ENCODE measurements around the gene SELENOO. TPM values are rescaled to one million over a fixed set of nuclear protein-coding genes. Genes with fewer than 3 reads are reported as not detected.

Gene SELENOO
- total RNA-seq (19.7 TPM), polyA plus RNA-seq (ENCODE audit: insufficient read depth, low read depth, low replicate concordance) (42.8 TPM)
- long read RNA-seq, donor 1, transcript SELENOO-201 (9 exons, 2,315 nt), result major isoform, 6 of 6 reads
- long read RNA-seq, donor 1, partial matches to known transcripts, result 0 of 6 reads
- long read RNA-seq, donor 1, other reads (novel, unspliced or antisense), result 0 of 6 reads
- long read RNA-seq, donor 2, transcript SELENOO-201 (9 exons, 2,315 nt), result major isoform, 5 of 5 reads
- long read RNA-seq, donor 2, partial matches to known transcripts, result 0 of 5 reads
- long read RNA-seq, donor 2, other reads (novel, unspliced or antisense), result 0 of 5 reads
- long read RNA-seq, donor 3, transcript SELENOO-201 (9 exons, 2,315 nt), result major isoform, 9 of 14 reads
- long read RNA-seq, donor 3, partial matches to known transcripts, result 5 of 14 reads
- long read RNA-seq, donor 3, other reads (novel, unspliced or antisense), result 0 of 14 reads
- long read RNA-seq, donor 4, partial matches to known transcripts, result 23 of 27 reads
- long read RNA-seq, donor 4, other reads (novel, unspliced or antisense), result 0 of 27 reads
- long read RNA-seq, donor 5, result 0 reads
- long read RNA-seq, donor 6, partial matches to known transcripts, result 6 of 10 reads
- long read RNA-seq, donor 6, other reads (novel, unspliced or antisense), result 0 of 10 reads
- long read RNA-seq, donor 7, transcript SELENOO-201 (9 exons, 2,315 nt), result major isoform, 25 of 62 reads
- long read RNA-seq, donor 7, partial matches to known transcripts, result 4 of 62 reads
- long read RNA-seq, donor 7, other reads (novel, unspliced or antisense), result 33 of 62 reads
- long read RNA-seq, donor 8, result 0 reads
- long read RNA-seq, donor 9, partial matches to known transcripts, result 0 of 4 reads
- long read RNA-seq, donor 9, other reads (novel, unspliced or antisense), result 0 of 4 reads
- long read RNA-seq, donor 10, partial matches to known transcripts, result 0 of 3 reads
- long read RNA-seq, donor 10, other reads (novel, unspliced or antisense), result 0 of 3 reads

- H3K4me1 ChIP-seq (ENCODE audit: control insufficient read depth in 2 of 3, insufficient read depth in 2 of 3, low read depth in 1 of 3, low read length in 3 of 3), result peaks cover 0 to 24% (median 11%) of the 10 kb centered on the region in 3 donors
Measured at GRCh38 chr22:50200461-50201190, at the start of gene SELENOO. Gene SELENOO, plus strand, starts transcription at chr22:50201011. Its CDS starts 26 bp downstream, at chr22:50201037.

GRCh38 chr22:50151571-50152537 lies 49.0 kb upstream of the SELENOO start:
- intact Hi-C loops (cut with DNase I), result no loop called here
- no peaks in the 10 kb centered on the region for H3K27me3 ChIP-seq (ENCODE audit: control insufficient read depth, insufficient read depth, low read length)
- H3K4me1 ChIP-seq (ENCODE audit: control insufficient read depth in 2 of 3, insufficient read depth in 2 of 3, low read depth in 1 of 3, low read length in 3 of 3), result peaks cover 0 to 2% (median 0%) of the 10 kb centered on the region in 3 donors
- H3K27ac ChIP-seq (ENCODE audit: low read depth in 2 of 2, low read length in 2 of 2), result no peak overlapping the region
- no peak for DNase-seq
- no peak for FAIRE-seq
- no peaks in the 10 kb centered on the region for H3K36me3 ChIP-seq (ENCODE audit: control insufficient read depth in 2 of 3, insufficient read depth in 3 of 3, low read length in 3 of 3)
- no peaks in the 10 kb centered on the region for H3K9me3 ChIP-seq (ENCODE audit: control insufficient read depth in 2 of 3, insufficient read depth in 1 of 3, low read length in 3 of 3)
- H3K9ac ChIP-seq (ENCODE audit: low read length in 3 of 3), result no peak overlapping the region
- no peak overlapping the region for H3K4me3 ChIP-seq (ENCODE audit: low read length in 3 of 3)
- TF ChIP-seq, protein P1, sequence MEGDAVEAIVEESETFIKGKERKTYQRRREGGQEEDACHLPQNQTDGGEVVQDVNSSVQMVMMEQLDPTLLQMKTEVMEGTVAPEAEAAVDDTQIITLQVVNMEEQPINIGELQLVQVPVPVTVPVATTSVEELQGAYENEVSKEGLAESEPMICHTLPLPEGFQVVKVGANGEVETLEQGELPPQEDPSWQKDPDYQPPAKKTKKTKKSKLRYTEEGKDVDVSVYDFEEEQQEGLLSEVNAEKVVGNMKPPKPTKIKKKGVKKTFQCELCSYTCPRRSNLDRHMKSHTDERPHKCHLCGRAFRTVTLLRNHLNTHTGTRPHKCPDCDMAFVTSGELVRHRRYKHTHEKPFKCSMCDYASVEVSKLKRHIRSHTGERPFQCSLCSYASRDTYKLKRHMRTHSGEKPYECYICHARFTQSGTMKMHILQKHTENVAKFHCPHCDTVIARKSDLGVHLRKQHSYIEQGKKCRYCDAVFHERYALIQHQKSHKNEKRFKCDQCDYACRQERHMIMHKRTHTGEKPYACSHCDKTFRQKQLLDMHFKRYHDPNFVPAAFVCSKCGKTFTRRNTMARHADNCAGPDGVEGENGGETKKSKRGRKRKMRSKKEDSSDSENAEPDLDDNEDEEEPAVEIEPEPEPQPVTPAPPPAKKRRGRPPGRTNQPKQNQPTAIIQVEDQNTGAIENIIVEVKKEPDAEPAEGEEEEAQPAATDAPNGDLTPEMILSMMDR (IDR thresholded peaks at IDR 0.05; ENCODE audit: borderline replicate concordance, extremely low read depth, insufficient read depth), result no peak

More at GRCh38 chr22:50200461-50201190, at the start of gene SELENOO:
- peaks cover 0 to 5% (median 0%) of the 10 kb centered on the region in 3 donors for H3K36me3 ChIP-seq (ENCODE audit: control insufficient read depth in 2 of 3, insufficient read depth in 3 of 3, low read length in 3 of 3)
- no peak for FAIRE-seq
- intact Hi-C loops (cut with DNase I), result no loop called here
- TF ChIP-seq, protein P1 (IDR thresholded peaks at IDR 0.05; ENCODE audit: borderline replicate concordance, extremely low read depth, insufficient read depth), result no peak
- peak within 1 kb of the TSS; percentile 44 to 69 (median 53) for H3K4me3 ChIP-seq (ENCODE audit: low read length in 3 of 3)
- peak within 1 kb of the TSS in 1 of 2 donors; percentile 11 for H3K27ac ChIP-seq (ENCODE audit: low read depth in 2 of 2, low read length in 2 of 2)
- H3K27me3 ChIP-seq (ENCODE audit: control insufficient read depth, insufficient read depth, low read length), result no peaks in the 10 kb centered on the region
- DNase-seq, result peak; percentile 94 to 97 (median 97)
- no peaks in the 10 kb centered on the region for H3K9me3 ChIP-seq (ENCODE audit: control insufficient read depth in 2 of 3, insufficient read depth in 1 of 3, low read length in 3 of 3)
- peak within 1 kb of the TSS in 2 of 3 donors; percentile 48 to 61 for H3K9ac ChIP-seq (ENCODE audit: low read length in 3 of 3)
